Daoy (cell line): ENCODE measurements around the gene C1QC. TPM values are rescaled to one million over a fixed set of nuclear protein-coding genes. Genes with fewer than 3 reads are reported as not detected.
A peak's percentile ranks its signal among the peaks of the same experiment; 100 is the strongest.

Source experiments
- DNase-seq: peaks from one replicate; pipeline ENCODE4 v3.0.0-alpha.2; 2015; ENCODE audit warnings: low read depth
- total RNA-seq: library from RNA; depleted of rRNA; stranded (reverse); fragments of >200 nt; shearing (Covaris generic); gene quantifications from 2 replicates; pipeline ENCODE4 v1.2.3, GENCODE V29; 2014; rRNA removed

Gene C1QC
- total RNA-seq, result not detected in 2 replicates

- no peak for DNase-seq
These were observed at the start of gene C1QC for GRCh38 chr1:22643381-22643780. TSS of gene C1QC (plus strand) at chr1:22643633. CDS start at chr1:22644024, 391 bp downstream.

GRCh38 chr1:22594396-22594795 lies 49.0 kb upstream of the C1QC start:
- DNase-seq, result no peak

- no peak for DNase-seq
These were observed 48.3 kb upstream of the C1QC start for GRCh38 chr1:22595108-22595507.

GRCh38 chr1:22597301-22597965 lies 46.0 kb upstream of the C1QC start:
- DNase-seq, result no peak

- no peak for DNase-seq
These were observed 45.4 kb upstream of the C1QC start for GRCh38 chr1:22597996-22598395.

GRCh38 chr1:22598736-22599135 lies 44.7 kb upstream of the C1QC start:
- no peak for DNase-seq

GRCh38 chr1:22600071-22600816 lies 43.2 kb upstream of the C1QC start:
- DNase-seq, result peak; percentile 76

GRCh38 chr1:22600817-22601605 lies 42.4 kb upstream of the C1QC start:
- no peak for DNase-seq

- no peak for DNase-seq
These were observed 41.8 kb upstream of the C1QC start for GRCh38 chr1:22601610-22602009.

GRCh38 chr1:22602060-22602740 lies 41.2 kb upstream of the C1QC start:
- no peak for DNase-seq

GRCh38 chr1:22606161-22606560 lies 37.3 kb upstream of the C1QC start:
- no peak for DNase-seq

GRCh38 chr1:22607154-22607553 lies 36.3 kb upstream of the C1QC start:
- no peak for DNase-seq

- DNase-seq, result no peak
These were observed 35.1 kb upstream of the C1QC start for GRCh38 chr1:22608361-22608760.

- DNase-seq, result no peak
These were observed 34.1 kb upstream of the C1QC start for GRCh38 chr1:22609291-22609690.

GRCh38 chr1:22611530-22611947 lies 31.9 kb upstream of the C1QC start:
- DNase-seq, result peak; percentile 83

GRCh38 chr1:22612671-22613571 lies 30.5 kb upstream of the C1QC start:
- DNase-seq, result no peak

- DNase-seq, result no peak
These were observed 29.9 kb upstream of the C1QC start for GRCh38 chr1:22613572-22613918.

- no peak for DNase-seq
These were observed 29.5 kb upstream of the C1QC start for GRCh38 chr1:22613951-22614350.

GRCh38 chr1:22615886-22616285 lies 27.5 kb upstream of the C1QC start:
- no peak for DNase-seq

GRCh38 chr1:22616571-22616970 lies 26.9 kb upstream of the C1QC start:
- DNase-seq, result no peak

- no peak for DNase-seq
These were observed 25.4 kb upstream of the C1QC start for GRCh38 chr1:22618056-22618455.
